ENCODE data around the gene GHDC. TPM values are rescaled to one million over a fixed set of nuclear protein-coding genes. Genes with fewer than 3 reads are reported as not detected.
"Not testable (repeated sequence)": the region's sequence is repeated elsewhere in the genome, so short reads cannot be mapped to it uniquely, and the experiment has no call there.

The GHDC gene, protein sequence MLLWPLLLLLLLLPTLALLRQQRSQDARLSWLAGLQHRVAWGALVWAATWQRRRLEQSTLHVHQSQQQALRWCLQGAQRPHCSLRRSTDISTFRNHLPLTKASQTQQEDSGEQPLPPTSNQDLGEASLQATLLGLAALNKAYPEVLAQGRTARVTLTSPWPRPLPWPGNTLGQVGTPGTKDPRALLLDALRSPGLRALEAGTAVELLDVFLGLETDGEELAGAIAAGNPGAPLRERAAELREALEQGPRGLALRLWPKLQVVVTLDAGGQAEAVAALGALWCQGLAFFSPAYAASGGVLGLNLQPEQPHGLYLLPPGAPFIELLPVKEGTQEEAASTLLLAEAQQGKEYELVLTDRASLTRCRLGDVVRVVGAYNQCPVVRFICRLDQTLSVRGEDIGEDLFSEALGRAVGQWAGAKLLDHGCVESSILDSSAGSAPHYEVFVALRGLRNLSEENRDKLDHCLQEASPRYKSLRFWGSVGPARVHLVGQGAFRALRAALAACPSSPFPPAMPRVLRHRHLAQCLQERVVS
- total RNA-seq: 10 to 100 TPM; 14.6 to 51.8 (median 20.7) TPM

DNA sequence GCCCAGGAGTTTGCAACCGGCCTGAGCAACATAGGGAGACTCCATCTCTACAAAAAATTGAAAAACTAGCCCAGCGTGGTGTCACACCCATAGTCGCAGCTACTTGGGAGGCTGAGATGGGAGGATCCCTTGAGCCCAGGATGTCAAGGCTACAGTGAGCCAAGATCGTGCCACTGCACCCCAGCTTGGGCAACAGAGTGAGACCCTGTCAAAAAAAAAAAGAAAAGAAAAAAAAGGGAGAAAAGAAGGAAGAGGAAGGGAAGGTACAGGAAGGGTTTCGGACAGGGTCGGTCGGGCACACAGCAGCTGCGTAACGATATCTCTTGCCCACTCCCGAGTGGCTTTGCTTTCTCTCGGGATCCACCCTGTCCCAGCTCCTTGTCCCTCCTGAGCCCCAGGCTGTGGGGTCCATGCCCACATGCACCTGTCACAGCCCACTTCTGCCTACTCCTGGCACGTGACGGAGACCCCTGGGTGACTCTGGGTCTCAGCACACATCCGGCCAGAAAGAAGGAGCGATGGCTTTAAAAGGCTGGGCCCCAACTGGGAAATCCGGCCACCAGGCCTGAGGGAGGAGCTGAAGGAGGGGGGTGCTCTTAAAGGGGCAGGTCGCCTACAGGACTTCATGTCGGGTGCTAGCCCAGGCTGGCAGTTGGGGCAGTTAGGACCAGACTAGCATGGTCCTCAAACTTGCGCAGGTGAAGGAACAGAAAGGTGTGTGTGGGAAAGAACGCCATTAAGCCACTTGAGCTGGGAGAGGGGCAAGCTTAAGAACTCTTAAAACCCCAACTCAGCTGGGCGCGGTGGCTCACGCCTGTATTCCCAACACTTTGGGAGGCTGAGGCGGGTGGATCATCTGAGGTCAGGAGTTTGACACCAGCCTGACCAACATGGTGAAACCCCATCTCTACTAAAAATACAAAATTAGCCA is at the start of gene GHDC:
TSS of gene GHDC (minus strand) at position 526 of the 931 bp plus-strand sequence. CDS start 913 bp downstream, outside the sequence.
- WGBS, 2 donors: 25 to 28% methylated on average over 24 of the region's 24 CpGs
- TF ChIP-seq, protein P1, sequence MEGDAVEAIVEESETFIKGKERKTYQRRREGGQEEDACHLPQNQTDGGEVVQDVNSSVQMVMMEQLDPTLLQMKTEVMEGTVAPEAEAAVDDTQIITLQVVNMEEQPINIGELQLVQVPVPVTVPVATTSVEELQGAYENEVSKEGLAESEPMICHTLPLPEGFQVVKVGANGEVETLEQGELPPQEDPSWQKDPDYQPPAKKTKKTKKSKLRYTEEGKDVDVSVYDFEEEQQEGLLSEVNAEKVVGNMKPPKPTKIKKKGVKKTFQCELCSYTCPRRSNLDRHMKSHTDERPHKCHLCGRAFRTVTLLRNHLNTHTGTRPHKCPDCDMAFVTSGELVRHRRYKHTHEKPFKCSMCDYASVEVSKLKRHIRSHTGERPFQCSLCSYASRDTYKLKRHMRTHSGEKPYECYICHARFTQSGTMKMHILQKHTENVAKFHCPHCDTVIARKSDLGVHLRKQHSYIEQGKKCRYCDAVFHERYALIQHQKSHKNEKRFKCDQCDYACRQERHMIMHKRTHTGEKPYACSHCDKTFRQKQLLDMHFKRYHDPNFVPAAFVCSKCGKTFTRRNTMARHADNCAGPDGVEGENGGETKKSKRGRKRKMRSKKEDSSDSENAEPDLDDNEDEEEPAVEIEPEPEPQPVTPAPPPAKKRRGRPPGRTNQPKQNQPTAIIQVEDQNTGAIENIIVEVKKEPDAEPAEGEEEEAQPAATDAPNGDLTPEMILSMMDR (IDR thresholded peaks at IDR 0.05): no peak
- no peak for TF ChIP-seq POLR2A (IDR thresholded peaks at IDR 0.05)
- DNase-seq (ENCODE audit: low spot score in 2 of 2): peak; percentile 79 to 96
- intact Hi-C loops (cut with DNase I; ENCODE audit: low total_unique reads): no loop called here
- H3K4me3 ChIP-seq (ENCODE audit: low read depth, poor library complexity, severe bottlenecking): peak within 1 kb of the TSS; percentile 62

DNA sequence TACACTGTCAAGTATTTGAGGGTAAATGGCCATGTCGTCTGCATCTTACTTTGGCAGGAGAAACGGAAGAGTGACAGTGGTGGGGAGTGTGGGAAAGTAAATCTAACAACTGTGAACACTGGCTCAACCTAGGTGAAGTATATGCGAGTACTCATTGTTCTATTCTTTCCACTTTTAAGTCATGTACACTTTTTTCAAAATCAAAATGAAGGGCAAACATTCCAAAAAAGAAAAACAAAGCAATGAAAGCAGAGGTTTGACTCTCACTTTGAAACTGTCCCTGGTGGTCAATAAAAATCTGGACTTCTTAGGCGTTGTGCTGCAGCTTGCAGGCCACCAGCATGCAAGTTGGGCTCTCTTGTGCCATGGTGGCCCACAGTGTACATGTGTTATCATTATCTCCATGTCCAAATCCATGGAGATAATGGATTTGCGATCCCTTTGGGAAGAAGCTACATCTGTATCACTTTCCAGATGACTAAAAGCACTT is 49.2 kb upstream of the GHDC start:
- intact Hi-C loops (cut with DNase I; ENCODE audit: low total_unique reads): no loop called here
- no peak for DNase-seq (ENCODE audit: low spot score in 2 of 2)
- TF ChIP-seq, protein P1 (IDR thresholded peaks at IDR 0.05): no peak
- no peak overlapping the region for H3K4me3 ChIP-seq (ENCODE audit: low read depth, poor library complexity, severe bottlenecking)
- 78 to 89% methylated on average over 5 of the region's 5 CpGs for WGBS, 2 donors

DNA sequence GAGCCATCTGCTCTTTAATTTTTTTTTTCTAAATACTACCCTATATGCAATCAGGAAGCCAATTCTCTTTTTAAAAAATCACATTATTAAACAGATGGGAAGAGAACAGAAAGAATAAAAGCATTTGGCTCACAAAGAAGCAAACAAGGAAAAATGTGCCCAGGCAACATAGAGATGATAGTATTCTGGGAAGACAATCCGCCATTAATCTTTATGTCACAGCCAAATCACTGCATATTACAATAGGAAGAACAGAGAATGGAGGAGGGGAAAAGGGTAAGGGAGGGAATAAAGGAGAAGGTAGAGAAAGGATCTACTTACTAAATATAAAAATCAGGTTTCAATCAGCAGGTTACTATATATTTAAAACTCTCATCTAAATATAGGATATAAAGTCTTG is 47.6 kb upstream of the GHDC start:
- DNase-seq (ENCODE audit: low spot score in 2 of 2): no peak
- TF ChIP-seq, protein P1 (IDR thresholded peaks at IDR 0.05): no peak
- no peak for TF ChIP-seq POLR2A (IDR thresholded peaks at IDR 0.05)
- WGBS, 2 donors: 67 to 86% methylated on average over 1 of the region's 1 CpG
- H3K4me3 ChIP-seq (ENCODE audit: low read depth, poor library complexity, severe bottlenecking): no peak overlapping the region
- intact Hi-C loops (cut with DNase I; ENCODE audit: low total_unique reads): no loop called here

DNA sequence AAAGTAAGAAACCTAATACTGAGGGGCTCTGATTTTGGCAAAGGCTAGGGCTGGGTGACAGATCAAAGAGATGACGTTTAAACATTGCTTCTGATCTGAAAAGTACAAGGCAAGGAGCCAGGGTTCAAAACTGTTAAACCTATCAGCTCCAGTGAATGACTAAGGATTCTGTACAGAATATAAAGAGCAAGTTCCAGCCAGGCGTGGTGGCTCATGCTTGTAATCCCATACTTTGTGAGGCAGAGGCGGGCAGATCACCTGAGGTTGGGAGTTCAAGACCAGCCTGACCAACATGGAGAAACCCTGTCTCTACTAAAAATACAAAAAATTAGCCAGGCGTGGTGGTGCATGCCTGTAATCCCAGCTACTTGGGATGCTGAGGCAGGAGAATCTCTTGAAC is 46.6 kb upstream of the GHDC start:
- intact Hi-C loops (cut with DNase I; ENCODE audit: low total_unique reads); H3K4me3 ChIP-seq (ENCODE audit: low read depth, poor library complexity, severe bottlenecking): not testable (repeated sequence)
- 71 to 84% methylated on average over 4 of the region's 4 CpGs for WGBS, 2 donors
- DNase-seq (ENCODE audit: low spot score in 2 of 2): peak in 1 of 2 donors; percentile 48

DNA sequence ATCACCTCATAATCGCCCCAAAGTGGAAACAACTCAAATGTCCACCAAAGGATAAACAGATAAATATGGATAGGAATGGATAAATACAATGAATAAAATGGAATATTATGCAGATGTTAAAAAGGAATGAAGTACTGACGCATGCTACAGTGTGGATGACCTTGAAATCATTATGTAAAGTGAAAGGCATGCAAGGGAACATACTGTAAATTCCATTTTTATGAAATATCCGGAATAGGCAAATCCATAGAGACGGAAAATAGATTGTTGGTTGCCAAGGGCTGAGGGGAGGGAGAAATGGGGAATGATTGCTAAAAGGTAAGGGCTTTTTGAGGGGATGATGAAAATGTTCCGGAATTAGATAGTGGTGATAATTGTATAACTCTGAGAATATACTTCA is 45.9 kb upstream of the GHDC start:
- WGBS, 2 donors: 86 to 88% methylated on average over 5 of the region's 5 CpGs
- DNase-seq (ENCODE audit: low spot score in 2 of 2): no peak
- TF ChIP-seq POLR2A (IDR thresholded peaks at IDR 0.05): no peak
- TF ChIP-seq, protein P1 (IDR thresholded peaks at IDR 0.05): no peak
- intact Hi-C loops (cut with DNase I; ENCODE audit: low total_unique reads): no loop called here
- H3K4me3 ChIP-seq (ENCODE audit: low read depth, poor library complexity, severe bottlenecking): no peak overlapping the region

DNA sequence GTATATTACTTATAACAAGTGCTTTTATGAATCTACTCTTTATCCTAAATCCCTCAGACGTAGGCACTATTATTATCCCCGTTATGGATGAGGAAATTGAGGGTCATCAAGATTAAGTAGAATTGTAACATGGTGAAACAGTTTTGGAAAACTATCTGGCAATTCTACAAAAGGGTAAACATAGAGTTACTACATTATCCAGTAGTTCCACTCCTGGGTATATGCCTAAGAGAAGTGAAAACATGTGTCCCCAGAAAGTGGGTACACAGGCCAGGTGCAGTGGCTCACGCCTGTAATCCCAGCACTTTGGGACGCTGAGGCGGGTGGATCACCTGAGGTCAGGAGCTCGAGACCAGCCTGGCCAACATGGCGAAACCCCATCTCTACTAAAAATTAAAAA is 45.3 kb upstream of the GHDC start:
- intact Hi-C loops (cut with DNase I; ENCODE audit: low total_unique reads); H3K4me3 ChIP-seq (ENCODE audit: low read depth, poor library complexity, severe bottlenecking): not testable (repeated sequence)
- 92 to 94% methylated on average over 7 of the region's 7 CpGs for WGBS, 2 donors
- DNase-seq (ENCODE audit: low spot score in 2 of 2): peak in 1 of 2 donors; percentile 20
